HG03045 (cell line): ENCODE measurements around the gene WDFY3.
"Not testable (repeated sequence)": the region's sequence is repeated elsewhere in the genome, so short reads cannot be mapped to it uniquely, and the experiment has no call there.

Experiments used
- ATAC-seq: cut with Tn5 transposase; IDR thresholded peaks from one replicate; pipeline ENCODE4 v1.9.1; 2021; ENCODE audit warnings: mild to moderate bottlenecking, moderate library complexity; ENCODE audit not compliant: unreplicated experiment

Gene WDFY3

DNA sequence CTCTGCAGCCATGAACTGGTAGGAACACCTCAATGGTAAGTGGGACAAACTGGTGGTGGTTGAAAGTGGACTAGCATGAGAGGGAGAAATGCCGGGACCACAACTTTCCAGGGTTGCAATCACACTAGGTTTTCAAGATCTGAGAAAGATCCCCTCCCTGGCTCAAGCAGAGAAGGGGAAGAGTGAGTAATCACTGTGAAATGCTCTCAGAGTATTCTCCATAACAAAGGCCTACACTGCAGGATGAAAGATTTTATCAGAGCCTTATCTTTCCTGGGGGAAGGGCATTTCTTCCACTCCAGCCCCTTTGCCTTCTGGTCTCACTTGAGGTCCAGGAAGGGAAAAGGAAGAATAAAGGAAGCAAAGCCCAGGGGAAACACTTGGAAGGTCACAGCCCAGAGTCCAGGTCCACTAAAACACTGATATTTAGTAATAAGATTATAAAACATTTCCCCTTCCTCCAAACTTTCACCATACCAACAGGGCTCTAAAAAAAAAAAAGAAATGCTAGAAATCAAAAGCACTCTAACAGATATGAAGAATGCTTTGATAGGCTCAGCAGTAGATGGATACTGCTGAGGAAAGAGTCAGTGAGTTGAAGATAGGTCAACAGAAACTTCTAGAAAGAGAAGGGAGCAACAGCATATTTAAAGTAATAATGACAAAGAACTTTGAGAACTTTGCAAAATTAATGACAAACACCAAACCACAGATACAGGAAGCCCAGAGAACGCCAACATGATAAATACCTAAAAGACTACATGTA is 95.9 kb downstream of the WDFY3 start:
- ATAC-seq, result no peak

DNA sequence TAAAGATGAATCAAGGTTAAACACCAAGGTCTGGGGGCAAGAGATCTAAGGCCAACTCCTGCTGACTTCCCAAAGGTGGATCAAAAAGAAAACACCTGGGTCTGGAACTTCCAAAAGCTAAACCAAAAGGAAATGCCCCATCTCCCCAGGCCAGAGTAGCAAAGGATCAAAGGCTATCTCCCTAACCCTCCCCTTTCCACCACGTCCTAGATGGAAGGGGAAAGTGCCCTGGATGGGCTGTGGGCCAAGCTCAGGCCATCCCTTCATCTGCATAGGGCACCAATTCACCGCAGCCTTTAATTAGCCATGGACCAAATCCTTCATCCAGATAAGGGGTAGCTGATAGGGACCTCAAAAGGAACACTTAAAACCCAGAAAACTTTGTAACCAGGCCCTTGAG is 100.2 kb downstream of the WDFY3 start:
- ATAC-seq, result no peak

DNA sequence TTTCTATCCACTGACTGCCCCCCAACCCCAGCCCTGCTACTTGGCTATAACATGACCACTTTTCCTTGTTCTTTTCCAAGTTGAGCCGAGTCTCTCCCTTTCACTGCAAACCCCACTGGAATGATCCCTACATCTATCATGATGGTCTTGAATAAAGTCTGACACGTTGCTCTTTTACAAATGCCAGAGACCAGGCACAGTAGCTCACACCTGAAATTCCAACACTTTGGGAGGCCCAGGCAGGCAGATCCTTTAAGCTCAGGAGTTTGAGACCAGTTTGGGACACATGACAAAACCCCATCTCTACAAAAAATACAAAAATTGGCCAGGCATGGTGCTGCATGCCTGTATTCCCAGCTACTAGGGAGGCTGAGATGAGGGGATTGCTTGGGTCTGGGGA is 100.9 kb downstream of the WDFY3 start:
- no peak for ATAC-seq

DNA sequence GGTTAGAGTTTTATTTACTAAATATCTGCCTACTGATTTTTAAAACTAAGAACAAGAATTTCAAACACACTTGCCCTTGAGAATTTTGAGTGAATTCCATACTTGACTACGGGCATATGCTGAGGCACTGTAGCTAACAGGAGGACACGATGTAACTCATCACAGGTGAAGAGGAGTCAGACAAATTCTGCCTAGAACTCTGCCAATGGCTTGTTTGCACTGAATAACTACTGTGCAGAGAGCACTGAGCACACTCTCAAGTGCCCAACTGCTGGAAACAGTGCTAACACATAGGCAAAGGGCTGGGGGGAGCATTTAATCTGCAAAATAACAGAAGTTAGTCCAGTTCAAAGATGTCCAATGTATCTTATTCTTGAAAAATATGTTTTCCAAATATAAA is 104.4 kb downstream of the WDFY3 start:
- ATAC-seq, result no peak

DNA sequence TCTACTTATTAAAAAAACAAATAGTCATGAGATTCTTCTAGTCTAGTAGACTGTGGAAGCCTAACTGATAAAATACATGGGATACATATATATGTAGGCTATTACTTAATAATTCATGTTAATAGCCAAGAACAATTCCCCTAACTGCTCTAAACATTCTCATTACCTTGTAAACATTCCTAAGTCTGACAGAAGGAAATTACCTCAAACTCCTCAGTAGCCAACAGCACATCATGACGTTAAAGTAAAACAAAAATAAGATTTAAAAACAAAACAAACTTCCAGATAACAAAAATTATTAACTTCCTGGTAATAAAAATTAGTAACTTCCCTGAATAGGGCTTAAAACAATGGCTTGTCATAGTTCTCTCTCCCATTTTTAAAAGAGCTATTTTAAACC is 109.2 kb downstream of the WDFY3 start:
- no peak for ATAC-seq

DNA sequence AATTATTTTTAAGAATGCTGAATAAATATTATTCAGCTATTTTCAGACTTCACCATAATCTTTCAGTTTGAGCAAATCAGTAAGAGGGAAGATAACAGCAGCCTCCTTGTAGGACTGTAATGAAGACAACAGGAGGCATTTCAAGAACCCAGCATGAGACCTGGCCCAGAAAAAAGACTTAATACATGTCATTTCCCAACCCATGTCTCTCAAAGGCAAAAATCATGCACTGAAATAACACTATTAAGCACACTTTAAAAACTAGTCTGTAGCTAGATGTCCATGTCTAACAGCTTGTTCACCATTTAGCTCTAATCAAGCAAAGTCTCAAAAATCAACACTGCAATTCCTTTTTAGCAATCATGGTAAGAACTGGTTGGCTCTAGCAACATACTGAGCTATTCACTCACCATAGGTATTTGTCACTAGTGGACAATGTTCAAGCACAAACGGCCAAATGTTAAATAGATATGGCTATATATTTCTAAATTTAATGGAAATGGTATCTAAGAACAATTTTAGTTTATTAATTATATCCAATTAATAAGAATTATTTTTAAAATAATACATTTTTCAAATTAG is 109.9 kb downstream of the WDFY3 start:
- ATAC-seq, result no peak

DNA sequence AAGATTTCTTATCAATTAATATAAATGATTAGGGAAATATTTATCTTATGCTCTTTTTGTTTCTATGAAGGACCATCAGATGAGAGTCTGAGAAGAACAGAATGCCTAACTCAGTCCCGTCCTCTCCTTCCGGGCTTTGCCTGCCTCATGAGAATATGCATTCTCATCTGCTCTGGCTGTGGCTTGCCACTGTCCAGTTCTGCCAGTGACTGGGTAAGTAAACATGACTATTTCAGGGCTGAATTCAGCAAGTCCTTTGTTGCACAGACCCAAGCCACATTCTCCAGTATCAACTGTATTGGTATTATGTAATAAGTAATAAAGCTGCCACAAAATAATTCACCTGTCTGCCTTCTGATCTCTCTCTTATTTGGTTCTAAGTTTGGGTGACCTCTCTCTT is 110.7 kb downstream of the WDFY3 start:
- ATAC-seq, result no peak

DNA sequence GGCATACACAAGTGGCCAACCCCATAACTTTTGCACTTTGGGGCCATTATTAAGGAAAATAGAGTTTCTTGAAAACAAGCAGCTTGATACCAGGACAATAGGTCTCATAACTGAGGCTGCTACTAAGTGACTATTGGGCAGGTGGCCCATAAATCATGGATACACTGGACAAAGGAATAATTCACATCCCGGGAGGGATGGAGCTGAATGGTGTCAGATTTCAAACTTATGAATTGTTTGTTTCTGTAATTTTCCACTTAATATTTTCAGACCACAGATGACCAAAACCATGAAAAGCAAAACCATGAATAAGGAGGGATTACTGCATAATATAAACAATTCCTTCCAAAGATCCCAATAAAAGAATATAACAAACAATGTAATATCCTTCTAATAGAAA is 114.4 kb downstream of the WDFY3 start:
- ATAC-seq, result no peak

DNA sequence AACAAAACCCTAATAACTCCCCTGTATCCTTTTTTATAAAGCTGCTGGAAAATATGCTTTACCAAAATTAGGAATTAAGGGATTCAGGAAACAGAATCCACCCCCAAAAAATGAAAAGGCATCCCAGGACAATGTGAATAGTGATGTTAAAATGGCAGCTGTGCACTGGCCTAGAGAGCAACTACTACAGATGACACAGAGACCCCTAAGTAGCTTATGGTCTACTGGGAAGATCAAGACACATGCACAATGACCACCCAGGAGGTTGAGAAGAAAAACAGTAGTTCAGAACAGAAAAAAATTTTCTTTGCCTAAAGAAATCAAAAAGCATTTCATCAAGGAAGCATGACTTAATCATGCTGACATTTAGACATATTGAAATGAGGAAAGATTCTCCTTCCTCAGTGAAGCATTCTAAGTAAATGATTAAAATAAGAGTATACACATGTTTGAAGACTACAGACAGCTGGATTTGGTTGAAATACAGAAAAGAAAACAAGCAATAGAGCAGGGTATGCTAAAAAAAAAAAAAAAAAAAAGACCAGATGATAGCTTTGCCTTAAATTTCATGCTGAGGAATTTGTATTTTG is 117.3 kb downstream of the WDFY3 start:
- ATAC-seq, result no peak

DNA sequence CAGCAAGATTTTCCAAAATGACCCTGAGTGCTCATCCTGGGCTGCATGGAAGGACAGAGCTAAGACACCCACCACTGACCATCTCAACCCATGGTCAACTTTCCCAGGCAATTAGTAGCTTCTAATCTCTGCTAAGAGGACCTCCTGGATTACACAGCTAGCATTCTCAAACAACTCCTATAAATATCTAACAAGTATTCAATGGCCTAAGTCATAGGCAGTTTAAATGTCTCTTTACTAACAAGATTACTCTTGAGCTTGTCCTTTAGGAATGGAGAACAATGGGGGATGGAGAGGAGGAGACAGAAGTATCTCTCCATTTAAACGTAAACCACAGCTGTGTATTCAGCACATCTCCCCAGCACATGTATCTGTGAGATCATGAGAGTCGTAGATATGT is 118.1 kb downstream of the WDFY3 start:
- ATAC-seq, result no peak

DNA sequence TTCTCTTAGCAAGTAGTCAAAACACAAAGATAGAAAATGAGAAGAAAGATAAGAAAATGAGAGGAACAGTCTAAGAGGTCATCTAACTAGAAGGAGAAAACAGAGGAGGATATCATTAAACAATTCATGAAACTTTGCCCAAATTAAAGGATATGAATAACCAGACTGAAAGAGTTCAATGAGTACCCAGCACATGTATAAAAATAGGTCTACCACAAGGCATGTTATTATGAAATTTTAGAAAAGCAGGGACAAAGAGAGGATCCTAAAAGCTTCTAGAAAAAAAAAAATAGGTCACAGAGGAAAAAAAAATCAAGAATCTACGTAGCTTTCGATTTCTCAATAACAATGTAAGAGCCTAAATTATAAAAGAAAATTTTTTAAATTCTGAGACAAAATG is 118.5 kb downstream of the WDFY3 start:
- no peak for ATAC-seq

DNA sequence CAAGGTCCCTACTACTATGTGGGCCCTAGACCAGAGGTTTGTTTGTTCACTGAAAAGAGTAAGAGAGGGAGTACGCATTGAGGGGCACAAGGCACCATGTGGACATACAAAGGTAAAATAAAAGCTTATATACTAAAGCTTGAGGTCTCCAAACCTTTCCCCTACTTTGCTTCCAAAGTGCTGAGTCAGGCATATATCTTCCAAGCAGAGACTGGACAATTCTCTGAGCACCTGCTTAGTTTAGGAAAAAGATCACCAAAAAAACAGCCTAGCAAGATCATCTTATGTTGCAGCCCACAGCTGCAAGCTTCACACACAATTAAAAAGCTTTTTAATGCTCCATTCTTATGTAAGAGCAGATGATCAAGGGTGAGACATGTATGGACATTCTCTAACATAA is 119.5 kb downstream of the WDFY3 start:
- ATAC-seq, result no peak

DNA sequence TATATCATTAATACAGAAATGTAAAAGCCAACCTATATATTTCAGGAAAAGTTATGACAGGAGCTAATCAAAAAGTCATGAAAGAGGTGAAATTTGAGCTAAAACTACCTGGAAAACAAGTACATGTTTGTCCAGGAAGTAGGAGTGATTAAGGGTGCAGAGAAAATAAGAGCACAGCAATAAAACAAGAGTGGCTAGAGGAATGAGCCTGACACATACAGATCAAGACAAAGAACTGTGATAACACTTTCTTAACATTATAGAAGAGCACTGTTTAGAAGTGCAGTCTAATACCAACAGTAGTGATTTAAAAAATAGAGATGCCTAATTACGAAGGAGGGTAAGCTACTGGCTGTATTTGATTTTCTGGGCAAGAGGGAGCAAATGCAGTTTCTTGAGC is 125.1 kb downstream of the WDFY3 start:
- no peak for ATAC-seq

DNA sequence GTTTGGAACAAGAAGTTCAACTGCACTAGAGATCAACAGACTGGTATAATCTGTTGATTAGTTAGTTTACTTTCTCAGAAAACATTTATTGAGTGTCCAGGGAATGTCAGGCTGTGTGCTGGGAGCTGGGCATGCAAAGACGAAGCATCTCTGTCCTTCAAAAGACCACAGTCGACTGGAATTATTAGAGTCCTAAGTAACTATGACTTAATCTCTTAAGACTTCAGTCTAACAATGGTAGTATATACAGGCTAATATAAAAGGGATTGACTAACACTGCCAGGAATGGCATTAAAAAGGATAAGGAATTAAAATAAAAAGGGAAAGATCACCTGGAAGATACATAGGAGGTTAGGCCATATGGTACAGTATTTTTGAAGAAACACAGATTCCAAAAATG is 128.7 kb downstream of the WDFY3 start:
- ATAC-seq, result no peak

DNA sequence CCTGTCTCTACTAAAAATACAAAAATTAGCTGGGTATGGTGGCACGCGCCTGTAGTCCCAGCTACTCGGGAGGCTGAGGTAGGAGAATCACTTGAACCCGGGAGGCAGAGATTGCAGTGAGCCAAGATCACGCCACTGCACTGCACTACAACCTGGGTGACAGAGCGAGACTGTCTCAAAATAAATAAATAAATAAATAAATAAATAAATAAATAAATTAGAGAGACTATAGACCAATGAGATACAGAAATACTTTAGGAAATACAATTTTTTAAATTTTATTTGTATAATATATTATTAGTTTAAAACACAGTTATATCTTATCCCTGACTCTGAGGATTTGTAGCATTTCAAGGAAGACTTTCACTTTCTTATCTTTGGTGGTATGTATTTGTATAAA is 136.9 kb downstream of the WDFY3 start:
- not testable (repeated sequence) for ATAC-seq

DNA sequence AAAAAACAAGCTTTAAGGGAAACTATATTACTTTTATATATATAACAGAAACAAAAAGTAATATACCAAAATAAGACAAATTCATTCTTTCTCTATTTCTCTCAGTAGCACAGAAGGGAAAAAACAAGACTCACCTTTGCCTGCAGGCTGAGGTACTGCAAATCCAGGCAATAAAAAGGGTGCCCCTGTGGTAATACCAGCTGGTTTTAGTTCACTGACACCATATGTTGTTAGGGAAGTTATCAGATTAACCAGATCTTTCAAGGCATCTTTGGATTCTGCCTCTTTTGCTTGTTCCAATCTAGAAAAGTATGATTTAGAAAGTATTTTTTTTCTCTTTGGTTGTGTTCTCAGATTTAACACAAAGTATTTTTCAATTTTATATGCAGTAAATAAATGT is 139.8 kb downstream of the WDFY3 start:
- no peak for ATAC-seq

DNA sequence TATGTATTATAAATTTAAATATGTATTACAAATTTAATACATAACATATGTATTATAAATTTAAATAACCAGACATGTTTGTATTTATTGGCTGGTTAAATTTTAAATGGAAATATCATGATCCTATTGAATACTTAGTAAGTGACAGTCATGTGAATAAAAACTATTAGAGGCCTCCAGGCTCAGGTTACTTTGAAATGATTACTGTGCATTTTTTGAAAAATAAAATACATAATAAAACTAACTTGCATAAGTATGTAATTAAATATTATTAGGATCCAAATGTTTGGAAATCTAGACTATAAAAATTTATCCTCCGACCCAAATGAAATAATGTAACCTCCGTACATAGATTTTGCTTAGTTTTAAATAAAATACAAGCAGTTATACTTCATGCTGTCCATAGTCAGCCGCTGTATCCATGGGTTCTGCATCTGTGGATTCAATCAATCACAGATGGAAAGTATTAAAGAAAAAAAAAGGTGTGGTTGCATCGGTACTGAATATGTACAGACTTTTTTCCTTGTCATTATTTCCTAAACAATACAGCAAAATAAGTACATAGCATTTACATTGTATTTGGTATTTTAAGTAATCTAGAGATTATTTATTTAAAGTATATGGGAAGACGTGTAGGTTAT is 140.7 kb downstream of the WDFY3 start:
- no peak for ATAC-seq

DNA sequence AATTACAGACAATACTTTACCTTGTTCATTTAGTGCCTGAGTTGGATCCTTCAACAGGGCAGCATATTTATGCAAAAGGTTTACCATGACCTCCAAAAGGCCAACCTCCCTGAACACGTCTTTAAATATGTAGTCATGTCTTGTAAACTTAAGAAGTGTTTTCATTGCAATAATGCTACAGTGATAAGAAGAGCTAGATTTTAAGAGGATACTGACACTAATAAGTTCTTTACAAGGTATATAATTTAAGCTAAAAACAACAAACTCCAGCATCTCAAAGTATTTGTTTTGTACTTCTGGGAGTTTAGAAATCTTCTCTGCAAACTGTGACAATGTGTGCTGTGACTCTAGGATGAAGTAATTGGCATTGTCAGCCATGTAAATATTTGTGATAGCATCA is 145.4 kb downstream of the WDFY3 start:
- no peak for ATAC-seq

DNA sequence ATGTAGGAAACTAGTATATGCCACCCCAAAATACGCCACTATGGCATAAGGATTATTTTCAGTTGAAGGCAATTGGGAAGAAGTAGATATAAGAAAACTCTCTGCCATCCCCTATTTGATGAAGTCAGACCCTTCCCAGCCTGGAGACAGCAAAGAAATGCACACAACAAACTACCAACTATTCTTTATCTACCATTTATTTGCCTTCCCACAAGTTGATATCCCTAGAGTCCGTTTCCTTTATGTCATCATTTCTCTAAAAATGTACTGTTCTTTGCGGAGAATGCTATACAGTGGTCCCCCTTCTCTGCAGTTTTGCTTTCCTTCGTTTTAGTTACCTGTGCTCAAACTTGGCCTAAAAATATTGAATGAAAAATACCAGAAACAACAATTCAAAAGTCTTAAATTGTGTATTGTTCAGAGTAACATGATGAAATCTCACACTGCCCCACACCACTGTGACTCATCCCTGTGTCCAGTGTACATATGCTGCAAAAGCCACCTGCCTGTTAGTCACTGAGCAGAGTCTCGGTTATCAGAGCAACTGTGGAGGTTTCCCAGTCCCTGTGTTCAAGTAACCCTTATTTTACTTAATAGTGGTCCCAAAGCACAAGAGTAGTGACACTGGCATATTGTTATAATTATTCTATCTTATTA is 152.3 kb downstream of the WDFY3 start:
- no peak for ATAC-seq

DNA sequence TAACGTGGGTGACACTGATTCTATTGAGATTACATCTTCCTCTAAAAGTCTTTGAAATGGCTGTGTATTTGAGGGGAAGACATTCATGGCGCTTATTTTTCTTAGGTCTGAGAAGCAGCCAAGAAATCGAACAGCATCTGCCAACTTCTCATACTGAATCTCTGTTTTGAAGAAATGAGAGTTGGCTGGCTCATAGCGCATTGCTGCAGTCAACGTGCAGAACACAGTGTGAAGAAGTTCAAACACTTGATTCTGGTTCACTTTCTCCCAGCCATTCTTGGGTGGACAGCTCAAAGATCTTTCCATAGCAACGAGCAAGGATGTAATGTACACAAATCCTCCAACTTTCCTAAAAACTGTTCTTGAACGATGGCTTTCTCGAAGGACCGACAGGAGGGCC is 156.5 kb downstream of the WDFY3 start:
- ATAC-seq, result no peak

DNA sequence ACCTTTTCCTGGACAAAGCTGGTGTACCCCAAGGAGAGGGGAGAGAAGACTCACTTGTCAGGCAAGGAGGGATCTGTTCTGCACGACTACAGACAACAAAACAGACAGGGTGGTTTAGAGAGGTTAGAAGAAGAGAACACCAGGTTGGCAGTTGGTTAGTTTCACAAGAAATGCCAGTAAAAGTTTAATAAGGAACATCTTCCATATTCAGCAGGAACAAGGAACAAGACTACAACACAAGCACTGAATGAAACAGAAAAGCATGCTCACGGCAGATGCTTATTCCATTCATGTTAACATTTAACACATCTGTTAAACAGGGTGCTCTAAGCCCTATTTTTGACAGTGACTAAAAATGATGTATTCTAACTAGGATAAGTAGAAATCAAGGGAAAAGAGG is 158.2 kb downstream of the WDFY3 start:
- no peak for ATAC-seq

DNA sequence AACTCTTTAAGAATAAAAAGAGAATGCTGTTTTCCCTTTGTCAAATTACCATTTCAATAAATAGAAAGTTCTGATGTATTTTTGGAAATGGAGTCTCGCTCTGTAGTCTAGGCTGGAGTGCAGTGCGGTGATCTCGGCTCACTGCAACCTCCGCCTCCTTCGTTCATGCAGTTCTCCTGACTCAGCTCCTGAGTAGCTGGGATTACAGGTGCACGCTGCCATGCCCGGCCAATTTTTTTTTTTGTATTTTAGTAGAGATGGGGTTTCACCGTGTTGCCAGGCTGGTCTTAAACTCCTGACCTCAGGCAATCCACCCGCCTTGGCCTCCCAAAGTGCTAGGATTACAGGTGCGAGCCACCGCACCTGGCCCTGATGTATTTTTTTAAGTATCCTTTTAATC is 159.9 kb downstream of the WDFY3 start:
- ATAC-seq, result not testable (repeated sequence)
